IMR-90 (cell line): ENCODE measurements around the gene FAM234A. TPM values are rescaled to one million over a fixed set of nuclear protein-coding genes. Genes with fewer than 3 reads are reported as not detected.

Experiments used
- ATAC-seq: fragments of 200-7000 bp; cut with Tn5 transposase; 2 replicates; pipeline ENCODE4 v1.9.1; 2020; ENCODE audit warnings: low read depth, mild to moderate bottlenecking, moderate library complexity
- BruUV-seq: library from RNA; stranded (reverse); fragments of 400-500 nt; replicated peaks from 2 replicates; lab custom pipeline; 2021; lab: Mats Ljungman, UMichigan
- CTCF ChIA-PET: fragments of 300-600 bp; formaldehyde crosslinking; extraction: SDS; loops from one replicate; lab custom pipeline; 2021; ENCODE audit warnings: antibody characterized with exemption; lab: Yijun Ruan, JAX
- POLR2A ChIA-PET: fragments of 300-600 bp; sonication (Branson Sonifier 250); formaldehyde crosslinking; loops from one replicate; lab custom pipeline; 2022; ENCODE audit warnings: antibody characterized with exemption; ENCODE audit not compliant: unreplicated experiment; lab: Charles Lee
- DNase-seq: peaks from one replicate; pipeline ENCODE4 v3.0.0; 2013
- H2AFZ ChIP-seq: replicated peaks from 2 replicates; pipeline ENCODE3; 2013; ENCODE audit warnings: low read length, mild to moderate bottlenecking; ENCODE audit not compliant: poor library complexity
- H2AK5ac ChIP-seq: 2 replicates; pipeline ENCODE4 v1.6.1; 2013; ENCODE audit warnings: low read depth, low read length, inconsistent platforms
- H2AK9ac ChIP-seq: replicated peaks from 2 replicates; pipeline ENCODE3; 2013; ENCODE audit warnings: mild to moderate bottlenecking, low read depth, low read length, moderate library complexity; ENCODE audit not compliant: poor library complexity
- H2BK120ac ChIP-seq: 2 replicates; pipeline ENCODE4 v1.6.1; 2013; ENCODE audit warnings: low read depth, low read length, inconsistent platforms
- H2BK15ac ChIP-seq: 3 replicates; pipeline ENCODE4 v1.6.1; 2013; ENCODE audit warnings: low read depth, low read length, inconsistent platforms
- H2BK20ac ChIP-seq: 2 replicates; pipeline ENCODE4 v1.6.1; 2013; ENCODE audit warnings: low read depth, mild to moderate bottlenecking, inconsistent platforms, low read length, moderate library complexity
- H2BK5ac ChIP-seq: 2 replicates; pipeline ENCODE4 v1.6.1; 2013; ENCODE audit warnings: mild to moderate bottlenecking, low read depth, low read length, inconsistent platforms; ENCODE audit not compliant: poor library complexity, severe bottlenecking
- H3K14ac ChIP-seq: replicated peaks from 2 replicates; pipeline ENCODE4 v1.6.1; 2013; ENCODE audit warnings: low read depth, low read length, inconsistent platforms
- H3K18ac ChIP-seq: 2 replicates; pipeline ENCODE4 v1.6.1; 2013; ENCODE audit warnings: low read depth, low read length, control low read depth
- H3K23ac ChIP-seq: 2 replicates; pipeline ENCODE4 v1.6.1; 2013; ENCODE audit warnings: low read depth, low read length, inconsistent platforms
- H3K27ac ChIP-seq: 2 replicates; pipeline ENCODE4 v1.5.1; 2013; ENCODE audit warnings: mild to moderate bottlenecking, control low read depth, low read length; ENCODE audit not compliant: insufficient read depth
- H3K27me3 ChIP-seq: 2 replicates; pipeline ENCODE4 v1.6.1; 2013; ENCODE audit warnings: low read length; ENCODE audit not compliant: control insufficient read depth, insufficient read depth
- H3K36me3 ChIP-seq: 2 replicates; pipeline ENCODE4 v1.6.1; 2013; ENCODE audit warnings: low read length, mixed read lengths; ENCODE audit not compliant: control insufficient read depth, insufficient read depth
- H3K4ac ChIP-seq: 2 replicates; pipeline ENCODE4 v1.6.1; 2013; ENCODE audit warnings: low read depth, low read length, inconsistent platforms
- H3K4me1 ChIP-seq: 2 replicates; pipeline ENCODE4 v1.6.1; 2013; ENCODE audit warnings: low read length, mixed read lengths; ENCODE audit not compliant: control insufficient read depth, insufficient read depth
- H3K4me2 ChIP-seq: 2 replicates; pipeline ENCODE4 v1.6.1; 2013; ENCODE audit warnings: low read depth, mild to moderate bottlenecking, control low read depth, low read length, moderate library complexity
- H3K4me3 ChIP-seq: 2 replicates; pipeline ENCODE4 v1.5.1; 2013; ENCODE audit warnings: low read depth, mild to moderate bottlenecking, control low read depth, low read length, moderate library complexity; ENCODE audit not compliant: insufficient read depth
- H3K56ac ChIP-seq: 2 replicates; pipeline ENCODE4 v1.6.1; 2013; ENCODE audit warnings: low read length, inconsistent platforms; ENCODE audit not compliant: insufficient read depth; ENCODE audit errors: extremely low read depth
- H3K79me1 ChIP-seq, 2 experiments: 2 replicates each; pipeline ENCODE4 v1.6.1; 2013; ENCODE audit warnings: low read length in 2 of 2, inconsistent platforms in 1 of 2, low read depth in 1 of 2
- H3K9ac ChIP-seq: 2 replicates; pipeline ENCODE4 v1.6.1; 2013; ENCODE audit warnings: low read depth, low read length, control low read depth
- H3K9me1 ChIP-seq: 2 replicates; pipeline ENCODE4 v1.6.1; 2013; ENCODE audit warnings: low read length, inconsistent platforms; ENCODE audit not compliant: insufficient read depth
- H3K9me3 ChIP-seq: 2 replicates; pipeline ENCODE4 v1.6.1; 2013; ENCODE audit warnings: low read length; ENCODE audit not compliant: control insufficient read depth, insufficient read depth
- H4K20me1 ChIP-seq: 2 replicates; pipeline ENCODE4 v1.6.1; 2013; ENCODE audit warnings: low read length, inconsistent platforms; ENCODE audit not compliant: insufficient read depth
- H4K5ac ChIP-seq: 2 replicates; pipeline ENCODE4 v1.6.1; 2013; ENCODE audit warnings: mild to moderate bottlenecking, low read depth, low read length, control low read depth
- H4K8ac ChIP-seq, 2 experiments: 2 replicates each; pipeline ENCODE4 v1.6.1; 2013; ENCODE audit warnings: low read depth in 2 of 2, low read length in 2 of 2, control low read depth in 1 of 2, inconsistent platforms in 1 of 2
- H4K91ac ChIP-seq: 2 replicates; pipeline ENCODE4 v1.6.1; 2013; ENCODE audit warnings: low read depth, low read length, inconsistent platforms; ENCODE audit not compliant: insufficient read depth
- BHLHE40 ChIP-seq: fragments of 150-350 bp; IDR thresholded peaks from 2 replicates; pipeline ENCODE4 v1.6.1; 2016; ENCODE audit warnings: mild to moderate bottlenecking, low read depth, low read length
- CHD1 ChIP-seq: IDR thresholded peaks from 2 replicates; pipeline ENCODE4 v1.6.1; 2012; ENCODE audit warnings: low read depth, low read length, improper control_type of control experiment
- ELK1 ChIP-seq: fragments of 150-350 bp; IDR thresholded peaks from 2 replicates; pipeline ENCODE4 v1.6.1; 2016; ENCODE audit warnings: low read depth, mild to moderate bottlenecking, low read length, moderate library complexity, borderline replicate concordance
- FOS ChIP-seq: fragments of 150-350 bp; IDR thresholded peaks from 2 replicates; pipeline ENCODE4 v1.6.1; 2016; ENCODE audit warnings: low read depth, low read length
- MAFK ChIP-seq: IDR thresholded peaks from 2 replicates; pipeline ENCODE4 v1.6.1; 2012; ENCODE audit warnings: low read depth, low read length, improper control_type of control experiment
- MAZ ChIP-seq: IDR thresholded peaks from 2 replicates; pipeline ENCODE4 v1.6.1; 2012; ENCODE audit warnings: low read depth, mild to moderate bottlenecking, low read length, improper control_type of control experiment, moderate library complexity, borderline replicate concordance
- MXI1 ChIP-seq: IDR thresholded peaks from 2 replicates; pipeline ENCODE4 v1.6.1; 2012; ENCODE audit warnings: low read depth, mild to moderate bottlenecking, low read length, moderate library complexity, borderline replicate concordance
- NFE2L2 ChIP-seq: fragments of 150-350 bp; IDR thresholded peaks from 2 replicates; pipeline ENCODE4 v1.6.1; 2016; ENCODE audit warnings: low read depth, mild to moderate bottlenecking, low read length
- POLR2A ChIP-seq: IDR thresholded peaks from 2 replicates; pipeline ENCODE4 v1.6.1; 2012; ENCODE audit warnings: mild to moderate bottlenecking, low read depth, low read length
- RCOR1 ChIP-seq: IDR thresholded peaks from 2 replicates; pipeline ENCODE4 v1.6.1; 2012; ENCODE audit warnings: mild to moderate bottlenecking, low read length, improper control_type of control experiment; ENCODE audit not compliant: insufficient replicate concordance
- RFX5 ChIP-seq: IDR thresholded peaks from 2 replicates; pipeline ENCODE4 v1.8.0; 2012; ENCODE audit warnings: low read depth, mild to moderate bottlenecking, low read length, moderate library complexity
- SMC3 ChIP-seq: fragments of 150-350 bp; IDR thresholded peaks from 2 replicates; pipeline ENCODE4 v1.6.1; 2016; ENCODE audit warnings: low read depth, mild to moderate bottlenecking, antibody characterized with exemption, low read length, moderate library complexity
- USF2 ChIP-seq: fragments of 150-350 bp; IDR thresholded peaks from 2 replicates; pipeline ENCODE4 v1.6.1; 2017; ENCODE audit warnings: mild to moderate bottlenecking, antibody characterized with exemption, low read length, low read depth
- WGBS, 2 experiments: methylation state at CpG; one replicate each; pipeline versions ENCODE4 v1.1.5 to v1.1.7; 2013; ENCODE audit warnings: missing lambda C conversion rate in 2 of 2; ENCODE audit not compliant: insufficient read length in 1 of 2; ENCODE audit errors: extremely low coverage in 2 of 2; 5-methylcytosine and 5-hydroxymethylcytosine counted together
- dilution Hi-C: fragments of 300-500 bp; cut with HindIII; formaldehyde crosslinking; loops from one replicate; pipeline ENCODE4 v1.14.3; 2018; ENCODE audit warnings: low sequenced_read_pairs; ENCODE audit not compliant: unreplicated experiment
- in situ Hi-C: fragments of 300-500 bp; cut with MboI; formaldehyde crosslinking; loops from 3 replicates; pipeline ENCODE4 v1.14.3; 2019; ENCODE audit warnings: low sequenced_read_pairs, inconsistent platforms, mixed read lengths
- intact Hi-C: fragments of 100-400 bp; cut with micrococcal nuclease; formaldehyde crosslinking; loops from 2 replicates; pipeline ENCODE4 v1.10.0; 2022
- polyA plus RNA-seq, 3 experiments: library from polyadenylated mRNA; depleted of rRNA; stranded (reverse); fragments of >200 nt; gene quantifications; 2 replicates each; pipeline ENCODE4 v1.2.3, GENCODE V29; 2012; ENCODE audit warnings: low replicate concordance in 1 of 3
- total RNA-seq: library from RNA; depleted of rRNA; stranded (reverse); fragments of >200 nt; gene quantifications from 2 replicates; pipeline ENCODE4 v1.2.3, GENCODE V29; 2012

FAM234A gene
- total and polyA plus RNA-seq, 2 of the 4 experiments (the other 2 are of a cell fraction) = 30.3 to 64.2 TPM

- no peak for TF ChIP-seq MAFK
Measured at GRCh38 chr16:287981-288920, 53.6 kb downstream of the FAM234A start (continued).

DNA sequence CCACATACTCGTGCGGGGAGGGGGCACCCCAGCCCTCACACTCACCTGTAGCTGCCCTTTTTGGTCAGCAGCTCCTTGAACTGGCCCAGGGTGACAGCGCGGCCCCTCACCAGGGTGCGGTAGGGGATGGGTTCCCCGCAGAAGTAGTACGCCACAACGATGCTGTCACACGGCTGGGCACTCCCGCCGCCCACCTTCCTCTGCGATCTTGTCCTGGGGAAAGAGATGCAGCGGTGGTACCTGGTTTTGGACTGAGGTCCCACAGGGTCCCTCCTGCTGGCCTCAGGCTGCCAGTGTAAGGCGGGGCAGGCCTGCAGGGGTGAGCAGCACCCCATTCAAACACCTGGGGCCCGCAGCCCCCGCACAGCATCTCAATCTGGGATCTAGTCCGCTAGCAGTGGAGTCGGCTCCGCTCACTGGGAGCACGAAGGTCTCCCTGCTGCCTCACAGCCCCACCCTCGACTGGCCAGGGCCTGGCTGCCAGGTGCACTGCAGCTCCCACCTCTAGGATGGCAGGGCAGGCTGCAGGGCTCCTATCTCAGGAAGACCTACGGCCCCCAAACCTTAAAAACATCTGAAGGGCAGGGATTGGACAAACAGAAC is 54.9 kb downstream of the FAM234A start:
- Histone ChIP-seq H3K27me3 (no peaks in the 10 kb centered on the region), H3K27ac (no peak overlapping the region), H3K79me1 (no peaks in the 10 kb centered on the region), H3K4me3 (no peak overlapping the region), H3K4me1 (no peaks in the 10 kb centered on the region), H2AK9ac (no peak overlapping the region), H2AK5ac (no peak overlapping the region), H3K23ac (no peak overlapping the region), H3K4ac (no peak overlapping the region), H4K91ac (no peak overlapping the region), H3K56ac (no peak overlapping the region), H2BK20ac (no peak overlapping the region), H4K8ac (no peak overlapping the region), H3K18ac (no peak overlapping the region), H3K9ac (no peak overlapping the region), H4K5ac (no peak overlapping the region), H3K9me3 (no peaks in the 10 kb centered on the region), H3K9me1 (no peaks in the 10 kb centered on the region), H3K4me2 (no peak overlapping the region), H4K20me1 (no peaks in the 10 kb centered on the region), H2AFZ (peak overlapping the region; percentile 43), H2BK15ac (no peak overlapping the region), H3K36me3 (peaks cover 46% of the 10 kb centered on the region), H2BK120ac (no peak overlapping the region), H2BK5ac (no peak overlapping the region), H3K14ac (no peak overlapping the region)
- intact Hi-C loops (no loop called here), dilution Hi-C loops (no loop called here), in situ Hi-C loops (no loop called here)
- ChIA-PET POLR2A (no interaction called here), CTCF (no interaction called here)
- ATAC-seq (no peak), DNase-seq (no peak)
- no TSS peak for BruUV-seq
- WGBS, 2 experiments = 97% methylated on average over 15 of the region's 22 CpGs; no CpG with 5 or more reads in 1 of the 2 experiments
- TF ChIP-seq BHLHE40 (no peak), MAFK (no peak), CHD1 (no peak), ELK1 (no peak), RCOR1 (no peak), POLR2A (no peak), MAZ (no peak), NFE2L2 (no peak), MXI1 (no peak), SMC3 (no peak), RFX5 (no peak), USF2 (no peak), FOS (no peak)
